Panc1 (cell line): ENCODE measurements around the gene NPL. TPM values are rescaled to one million over a fixed set of nuclear protein-coding genes. Genes with fewer than 3 reads are reported as not detected.

ENCODE experiments used
- ATAC-seq: fragments of 200-7000 bp; cut with Tn5 transposase; 2 replicates; pipeline ENCODE4 v1.9.1; 2020; ENCODE audit warnings: mild to moderate bottlenecking, moderate library complexity
- BruUV-seq: library from RNA; stranded (reverse); fragments of 400-500 nt; replicated peaks from 2 replicates; lab custom pipeline; 2021; lab: Mats Ljungman, UMichigan
- CTCF ChIA-PET: fragments of 300-600 bp; sonication (Branson Sonifier 250); formaldehyde crosslinking; loops from one replicate; lab custom pipeline; 2022; ENCODE audit warnings: antibody characterized with exemption; lab: Charles Lee
- POLR2A ChIA-PET: fragments of 300-600 bp; sonication (Branson Sonifier 250); formaldehyde crosslinking; loops from one replicate; lab custom pipeline; 2022; ENCODE audit warnings: antibody characterized with exemption; lab: Charles Lee
- DNase-seq: peaks from one replicate; pipeline ENCODE4 v3.0.0-alpha.2; 2010; ENCODE audit warnings: low read depth, low spot score
- H3K27ac ChIP-seq: 2 replicates; pipeline ENCODE4 v1.5.1; 2011; ENCODE audit warnings: mild to moderate bottlenecking, low read length, inconsistent platforms
- H3K27me3 ChIP-seq: fragments of 200-500 bp; sonication (Bioruptor generic); 2 replicates; pipeline ENCODE4 v1.6.0; 2014; ENCODE audit warnings: low read length, inconsistent platforms; ENCODE audit not compliant: control insufficient read depth, insufficient read depth
- H3K36me3 ChIP-seq: fragments of 200-500 bp; sonication (Bioruptor generic); 2 replicates; pipeline ENCODE4 v1.5.1; 2014; ENCODE audit warnings: inconsistent platforms, mild to moderate bottlenecking, low read length, moderate library complexity; ENCODE audit not compliant: control insufficient read depth, insufficient read depth
- H3K4me1 ChIP-seq: 2 replicates; pipeline ENCODE4 v1.5.1; 2011; ENCODE audit warnings: inconsistent platforms, mild to moderate bottlenecking, low read length, moderate library complexity; ENCODE audit not compliant: control insufficient read depth, insufficient read depth
- H3K4me3 ChIP-seq, 2 experiments: 2 replicates each; pipeline ENCODE4 v1.5.1; 2011 to 2012; ENCODE audit warnings: low read depth in 2 of 2, low read length in 2 of 2, mild to moderate bottlenecking in 2 of 2, inconsistent platforms in 1 of 2, moderate library complexity in 1 of 2
- H3K9me3 ChIP-seq: fragments of 200-500 bp; sonication (Bioruptor generic); 2 replicates; pipeline ENCODE4 v1.5.1; 2014; ENCODE audit warnings: low read depth, mild to moderate bottlenecking, inconsistent platforms, low read length, moderate library complexity; ENCODE audit not compliant: control insufficient read depth, insufficient read depth
- CTCF ChIP-seq: fragments of 450-650 bp; IDR thresholded peaks from 2 replicates; pipeline ENCODE4 v1.5.1; 2017; ENCODE audit warnings: mild to moderate bottlenecking
- POLR2AphosphoS5 ChIP-seq: IDR thresholded peaks from 2 replicates; pipeline ENCODE4 v1.6.1; 2012; ENCODE audit warnings: mild to moderate bottlenecking, low read depth, low read length, moderate library complexity
- REST ChIP-seq, 2 experiments: IDR thresholded peaks; 2 replicates each; pipeline ENCODE4 v1.6.1; 2011 to 2012; ENCODE audit warnings: low read depth in 2 of 2, control low read depth in 1 of 2, low read length in 1 of 2, mild to moderate bottlenecking in 1 of 2, moderate library complexity in 1 of 2; ENCODE audit not compliant: insufficient read depth in 1 of 2
- SIN3A ChIP-seq: IDR thresholded peaks from 2 replicates; pipeline ENCODE4 v1.6.1; 2012; ENCODE audit warnings: low read depth, mild to moderate bottlenecking, low read length, moderate library complexity, borderline replicate concordance; ENCODE audit not compliant: insufficient read depth
- TCF7L2 ChIP-seq: IDR thresholded peaks from 2 replicates; pipeline ENCODE4 v1.6.1; 2011; ENCODE audit warnings: mild to moderate bottlenecking, low read depth, low read length, inconsistent platforms
- in situ Hi-C: cut with HindIII; loops from 2 replicates; pipeline ENCODE4 v1.10.0; 2016; ENCODE audit warnings: low sequenced_read_pairs, low pct_unique_long_range_greater_than_20kb
- intact Hi-C: fragments of 100-400 bp; cut with micrococcal nuclease; formaldehyde crosslinking; loops from one replicate; pipeline ENCODE4 v1.10.0; 2022; ENCODE audit not compliant: unreplicated experiment
- total RNA-seq: library from RNA; stranded (reverse); gene quantifications from one replicate; pipeline ENCODE4 v1.2.1, GENCODE V29; 2021; ENCODE audit not compliant: unreplicated experiment

The NPL gene
- total RNA-seq, 1 experiment from 2014 or later: 0.90 TPM

GRCh38 chr1:182754087-182754486 lies 35.5 kb upstream of the NPL start:
- intact Hi-C loops (no loop called here), in situ Hi-C loops (no loop called here)
- ATAC-seq (no peak), DNase-seq (no peak)
- Histone ChIP-seq H3K4me1 (no peaks in the 10 kb centered on the region), H3K4me3 (no peak overlapping the region), H3K27ac (no peak overlapping the region), H3K27me3 (peaks cover 2% of the 10 kb centered on the region; the same call in 1 of the 2 replicates), H3K36me3 (no peaks in the 10 kb centered on the region), H3K9me3 (no peaks in the 10 kb centered on the region)
- TF ChIP-seq TCF7L2: no peak
- TF ChIP-seq REST (IDR thresholded peaks at IDR 0.05; ENCODE audit: insufficient read depth in 1 of 2, low read depth in 2 of 2, low read length in 1 of 2): no peak
- no peak for TF ChIP-seq SIN3A
- no peak for TF ChIP-seq POLR2AphosphoS5
- no peak for TF ChIP-seq CTCF
- ChIA-PET CTCF (no interaction called here), POLR2A (no interaction called here)
- BruUV-seq: no TSS peak

GRCh38 chr1:182754543-182755314 lies 34.8 kb upstream of the NPL start:
- no peaks in the 10 kb centered on the region for H3K36me3 ChIP-seq
- H3K4me3 ChIP-seq: no peak overlapping the region
- H3K27ac ChIP-seq: no peak overlapping the region
- H3K9me3 ChIP-seq: no peaks in the 10 kb centered on the region
- ChIA-PET CTCF (no interaction called here), POLR2A (no interaction called here)
- H3K4me1 ChIP-seq: no peaks in the 10 kb centered on the region
- TF ChIP-seq POLR2AphosphoS5 (no peak), REST (IDR thresholded peaks at IDR 0.05; ENCODE audit: insufficient read depth in 1 of 2, low read depth in 2 of 2, low read length in 1 of 2) (no peak), SIN3A (no peak), CTCF (no peak), TCF7L2 (no peak)
- DNase-seq (no peak), ATAC-seq (no peak)
- no TSS peak for BruUV-seq
- intact Hi-C loops (no loop called here), in situ Hi-C loops (no loop called here)
- H3K27me3 ChIP-seq: peaks cover 2% of the 10 kb centered on the region; the same call in 1 of the 2 replicates
